HTERT RPE-1 (cell line): Measurements from ENCODE around the gene IQSEC1.

ENCODE experiments used
- in situ Hi-C: fragments of 300-500 bp; cut with MboI; formaldehyde crosslinking; loops from 4 replicates; pipeline ENCODE4 v1.14.3; 2020; ENCODE audit warnings: low sequenced_read_pairs

IQSEC1 gene

DNA sequence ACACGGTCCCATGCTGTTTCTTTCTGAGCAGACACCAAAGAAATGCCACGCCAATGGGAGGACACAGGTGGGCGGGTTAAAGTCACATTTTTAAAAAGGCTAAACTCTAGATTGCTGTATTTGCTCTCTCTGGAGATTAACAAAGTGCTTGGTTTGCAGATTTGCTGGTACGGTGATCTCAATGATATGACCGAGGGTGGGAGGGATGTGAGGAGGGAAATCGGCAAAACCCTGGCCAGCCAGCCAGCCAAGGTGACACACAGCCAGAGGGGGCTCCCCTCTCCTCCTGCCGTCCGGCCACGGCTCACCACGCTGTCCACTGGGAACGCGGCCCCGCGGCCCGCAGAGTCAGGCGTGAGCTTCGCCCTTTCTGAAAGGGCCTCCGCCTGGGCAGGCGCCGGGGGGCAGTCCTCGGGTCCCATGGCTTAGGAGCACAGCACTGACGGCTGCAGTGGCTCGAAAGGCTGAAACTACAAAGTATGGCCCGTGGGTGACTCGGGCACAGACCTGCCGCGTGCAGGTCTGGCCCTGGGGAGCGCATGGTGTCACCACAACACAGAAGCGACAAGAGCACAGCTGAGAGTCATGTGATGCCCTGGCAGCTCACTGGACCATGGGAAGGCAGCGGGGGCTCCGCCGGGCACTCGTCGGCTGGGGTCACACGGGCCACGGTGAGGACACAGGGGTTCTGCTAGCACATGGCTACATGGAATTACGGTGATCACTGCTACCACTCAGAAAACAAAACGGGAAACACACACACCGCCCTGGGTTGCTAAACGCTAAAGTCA is 174.1 kb downstream of the IQSEC1 start:
- in situ Hi-C loops = no loop called here

DNA sequence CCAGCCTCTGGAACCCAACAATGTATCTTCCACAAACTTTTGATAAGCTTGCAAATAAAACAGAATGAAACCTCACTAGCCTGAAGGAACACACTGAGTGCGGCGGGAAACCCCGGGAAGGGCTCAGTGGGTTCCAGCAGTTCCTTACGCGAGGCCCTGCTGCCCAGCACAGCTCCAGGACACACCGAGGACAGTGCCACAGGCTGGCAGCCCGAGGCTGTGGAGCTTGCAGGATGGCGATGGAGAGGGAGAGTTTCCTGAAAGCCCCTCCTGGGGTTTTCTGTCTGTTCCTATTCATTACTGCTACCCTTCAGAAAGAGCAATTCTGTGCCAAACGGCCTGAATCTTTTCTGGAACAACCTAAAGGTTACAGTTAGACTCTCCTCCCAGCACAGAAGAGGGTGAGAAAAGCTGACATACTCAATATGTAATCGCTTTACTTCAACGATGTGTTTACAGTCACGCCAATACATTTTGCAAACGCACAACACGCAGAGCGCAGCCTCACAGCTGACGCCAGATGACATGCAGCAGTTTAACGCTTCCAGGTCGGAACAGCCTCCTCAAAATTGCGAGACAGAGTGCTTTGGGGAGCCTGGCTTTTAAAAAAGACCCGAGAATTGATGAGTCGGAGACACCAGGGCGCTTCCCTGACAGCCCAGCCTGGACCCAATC is 174.8 kb downstream of the IQSEC1 start:
- in situ Hi-C loops = no loop called here

DNA sequence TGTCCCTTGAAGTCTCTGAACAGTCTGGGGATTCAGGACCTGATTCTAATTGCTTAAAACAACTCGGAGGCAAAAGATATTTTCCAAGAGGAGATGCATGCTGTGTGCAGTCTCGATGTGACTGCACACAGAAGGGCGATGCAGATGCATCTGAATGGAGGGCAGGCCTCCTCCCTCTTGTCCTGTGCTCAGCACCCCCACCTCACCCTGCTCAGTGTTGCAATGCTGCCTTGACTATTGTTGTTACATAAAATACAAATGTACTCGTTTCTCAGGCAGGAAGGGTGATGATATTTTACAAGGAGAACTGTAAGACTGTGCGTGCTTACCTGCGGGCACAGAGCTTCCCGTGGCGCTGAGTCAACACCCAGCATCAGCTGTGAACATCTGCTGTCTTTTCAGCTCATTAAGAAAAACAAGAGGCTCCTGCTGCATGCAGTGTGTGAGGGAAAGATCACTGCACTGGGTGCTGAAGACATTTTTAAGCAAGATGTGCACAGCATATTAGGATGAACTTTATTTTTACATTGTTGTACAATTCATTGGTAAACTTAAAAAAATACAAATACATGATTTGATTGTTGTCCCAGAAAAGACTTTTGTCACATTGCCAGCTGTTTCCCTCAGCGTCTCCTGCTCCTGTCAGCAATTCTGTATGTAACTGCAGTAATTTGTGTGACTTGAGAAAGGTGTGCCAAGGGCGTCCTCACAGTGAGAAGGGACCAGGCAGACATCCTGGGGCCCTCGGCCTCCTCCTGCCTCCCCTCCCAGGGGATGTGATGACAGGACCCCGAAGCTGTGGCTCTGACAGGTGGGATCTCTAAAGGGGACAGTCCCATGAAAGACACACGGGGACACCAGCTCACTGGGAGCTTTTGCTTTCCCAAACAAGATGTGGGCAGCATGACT is 175.6 kb downstream of the IQSEC1 start:
- in situ Hi-C loops = no loop called here

DNA sequence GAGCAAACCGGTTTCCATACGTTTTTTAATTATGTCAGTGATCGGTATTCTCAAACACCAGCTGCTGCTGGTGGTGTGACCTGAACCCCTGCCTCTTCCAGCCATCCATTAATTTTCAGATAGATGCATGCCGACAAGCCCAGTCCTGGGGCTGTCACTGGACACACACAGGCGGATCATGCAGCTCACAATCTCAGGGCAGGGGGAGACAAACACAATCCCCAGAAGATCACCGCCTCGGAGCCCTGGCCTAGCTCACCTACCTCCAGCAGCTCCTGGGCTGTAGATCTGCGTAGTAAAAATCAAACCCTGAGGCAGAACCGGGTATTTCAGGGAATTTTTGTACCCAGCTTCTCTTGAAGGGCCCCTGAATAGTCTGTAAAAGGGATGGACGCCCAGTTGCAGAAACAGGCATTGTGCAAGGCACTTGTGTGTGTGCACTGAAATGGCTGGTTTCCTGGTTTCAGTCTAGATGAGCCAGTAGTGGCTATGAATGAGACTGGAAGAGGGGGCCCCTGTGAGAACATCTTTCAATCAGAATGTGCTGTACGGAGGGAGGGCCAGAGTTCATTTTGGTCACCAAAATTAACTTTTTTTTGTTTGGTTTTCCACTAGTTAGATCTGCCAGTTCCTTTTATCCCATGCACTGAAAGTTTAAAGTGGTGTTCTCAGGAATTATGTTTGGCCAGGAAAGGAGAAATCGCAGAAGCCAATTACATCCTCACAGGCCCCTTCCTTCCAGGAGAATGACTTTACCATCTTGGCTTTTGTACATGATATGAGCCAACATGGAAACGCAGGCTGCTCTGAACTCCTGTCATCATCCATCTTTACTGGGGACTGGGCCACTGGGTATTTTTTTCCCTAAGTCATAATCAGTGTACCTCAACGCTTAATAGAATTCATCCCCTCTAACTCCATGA is 176.9 kb downstream of the IQSEC1 start:
- in situ Hi-C loops = no loop called here

DNA sequence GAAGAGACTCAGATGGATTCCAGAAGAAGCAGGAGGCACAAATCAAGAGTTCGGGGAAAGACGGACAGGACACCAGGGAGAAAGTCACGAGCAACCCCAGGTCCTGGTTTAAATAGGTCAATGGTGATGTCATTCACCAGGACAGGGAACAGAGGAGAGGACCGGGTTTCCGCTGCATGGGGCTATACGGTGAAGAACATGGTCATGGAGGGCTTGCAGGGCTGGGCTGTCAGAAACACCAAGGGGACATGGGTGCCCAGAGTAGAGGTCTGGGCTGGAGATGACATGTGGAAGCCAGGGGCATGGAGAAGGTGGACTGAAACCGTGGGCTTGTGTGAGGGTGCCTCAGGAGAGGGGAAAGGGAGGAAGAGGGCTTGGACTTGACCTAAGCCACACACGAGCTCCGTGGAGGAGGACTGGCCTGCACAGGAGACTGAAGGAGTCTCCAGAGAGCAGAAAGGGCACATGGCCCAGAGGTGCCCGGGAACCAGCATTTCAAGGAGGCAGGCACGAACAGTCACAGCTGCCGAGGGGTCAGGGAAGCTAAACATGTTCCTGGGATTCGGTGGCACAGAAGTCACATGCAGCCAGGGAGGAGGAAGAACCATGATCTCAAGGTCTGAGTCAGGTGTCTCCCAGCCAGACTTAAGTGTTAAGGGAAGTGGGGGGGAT is 177.7 kb downstream of the IQSEC1 start:
- in situ Hi-C loops = no loop called here

DNA sequence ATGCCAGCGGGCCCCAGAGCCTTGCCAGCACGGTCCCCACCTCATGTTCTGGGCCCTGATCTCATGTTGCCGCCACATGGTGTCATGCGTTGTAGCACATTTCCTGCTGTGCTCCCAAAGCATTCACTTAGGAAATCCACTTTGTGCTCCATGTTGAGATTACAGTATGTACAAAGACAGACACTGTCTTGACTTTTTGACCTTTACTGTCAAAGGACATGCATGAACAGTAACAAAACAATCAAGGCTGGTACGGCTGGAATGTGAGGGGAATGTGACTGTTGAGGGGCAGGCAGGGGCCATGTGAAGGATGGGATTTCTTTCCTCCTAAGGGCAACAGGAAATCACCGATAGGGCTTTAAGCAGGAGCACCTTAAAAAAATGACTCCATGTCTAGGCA is 178.6 kb downstream of the IQSEC1 start:
- in situ Hi-C loops = no loop called here

DNA sequence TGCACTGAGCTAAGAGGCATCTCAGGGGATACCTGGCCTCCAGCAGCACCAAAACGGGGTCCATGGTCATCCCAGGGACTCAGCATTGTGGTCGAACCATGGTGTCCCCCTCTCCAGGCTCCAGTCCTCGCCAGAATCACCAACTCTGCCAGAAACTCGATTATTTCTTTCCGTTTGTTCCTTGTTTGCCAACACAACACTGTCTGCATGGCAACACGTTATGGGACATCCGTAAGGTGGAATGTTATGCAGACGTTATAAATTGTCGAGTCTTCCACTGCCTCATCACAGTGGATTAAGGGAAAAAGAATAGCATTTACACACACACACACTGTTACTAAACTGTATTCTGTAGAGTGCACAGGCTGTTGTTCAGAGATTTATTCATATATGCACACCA is 179.4 kb downstream of the IQSEC1 start:
- in situ Hi-C loops = no loop called here

DNA sequence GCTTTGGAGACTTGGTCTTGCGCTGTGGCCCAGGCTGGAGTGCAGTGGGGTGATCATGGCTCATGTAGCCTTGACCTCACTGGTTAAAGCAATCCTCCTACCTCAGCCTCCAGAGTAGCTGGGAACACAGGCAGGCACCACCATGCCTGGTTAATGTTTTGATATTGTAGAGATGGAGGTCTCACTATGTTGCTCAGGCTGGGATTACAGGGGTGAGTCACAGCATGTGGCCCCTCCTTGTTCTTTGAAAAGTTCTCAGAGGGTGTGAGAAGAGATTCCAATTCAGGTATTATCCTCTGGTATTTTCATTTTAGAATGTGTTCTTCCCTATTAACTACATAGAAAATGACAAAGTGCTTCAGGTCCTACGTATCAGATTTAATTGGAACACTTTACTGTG is 180.0 kb downstream of the IQSEC1 start:
- in situ Hi-C loops = no loop called here

DNA sequence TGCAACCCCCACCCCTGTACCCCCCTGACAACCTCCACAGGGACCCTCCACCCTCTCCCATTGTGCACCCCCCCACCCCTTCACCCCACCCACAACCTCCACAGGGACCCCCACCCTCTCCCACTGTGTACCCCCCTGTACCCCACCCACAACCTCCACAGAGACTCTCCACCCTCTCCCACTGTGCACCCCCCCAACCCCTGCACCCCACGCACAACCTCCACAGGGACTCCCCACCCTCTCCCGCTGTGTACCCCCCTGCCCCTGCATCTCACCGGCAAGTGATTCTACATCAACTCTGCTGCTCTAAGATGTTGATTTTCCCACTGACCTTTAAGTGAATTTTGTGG is 180.4 kb downstream of the IQSEC1 start:
- in situ Hi-C loops = no loop called here

DNA sequence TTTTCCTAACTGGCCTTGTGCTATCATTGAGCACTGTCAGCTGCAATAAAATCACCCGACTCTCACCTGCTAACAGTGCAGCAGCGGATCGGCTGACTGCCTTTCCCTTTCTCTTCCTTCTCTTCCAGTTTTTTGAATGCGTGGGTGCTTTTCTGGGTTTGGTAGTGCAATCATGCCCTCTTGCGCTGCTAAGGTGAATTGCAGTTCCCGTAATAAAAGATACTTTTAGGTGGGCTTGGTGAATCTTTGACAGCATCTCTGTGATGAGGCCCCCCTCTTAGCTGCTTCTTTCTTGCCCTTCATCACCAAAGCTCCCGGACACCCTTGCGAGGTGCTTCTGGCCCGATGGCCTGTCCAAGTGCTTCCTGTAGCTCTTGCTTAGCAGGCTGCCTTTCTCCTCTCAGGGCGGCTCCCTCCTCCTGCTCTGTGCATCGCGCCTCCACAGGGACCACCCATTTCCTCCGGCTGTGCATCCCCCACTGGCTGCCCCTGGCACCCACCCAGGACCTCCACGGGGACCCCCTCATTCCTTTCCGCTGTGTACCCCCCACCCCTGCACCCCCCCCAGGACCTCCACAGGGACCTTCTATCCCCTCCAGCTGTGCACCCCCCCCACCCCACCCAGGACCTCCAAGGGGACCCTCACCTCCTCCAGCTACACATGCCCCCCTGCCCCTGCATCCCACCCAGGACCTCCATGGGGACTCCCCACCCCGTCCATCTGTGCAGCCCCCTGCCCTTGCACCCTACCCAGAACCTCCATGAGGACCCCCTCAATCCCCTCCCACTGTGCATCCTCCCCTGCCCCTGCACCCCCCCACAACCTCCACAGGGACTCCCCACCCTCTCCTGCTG is 181.0 kb downstream of the IQSEC1 start:
- in situ Hi-C loops = no loop called here

DNA sequence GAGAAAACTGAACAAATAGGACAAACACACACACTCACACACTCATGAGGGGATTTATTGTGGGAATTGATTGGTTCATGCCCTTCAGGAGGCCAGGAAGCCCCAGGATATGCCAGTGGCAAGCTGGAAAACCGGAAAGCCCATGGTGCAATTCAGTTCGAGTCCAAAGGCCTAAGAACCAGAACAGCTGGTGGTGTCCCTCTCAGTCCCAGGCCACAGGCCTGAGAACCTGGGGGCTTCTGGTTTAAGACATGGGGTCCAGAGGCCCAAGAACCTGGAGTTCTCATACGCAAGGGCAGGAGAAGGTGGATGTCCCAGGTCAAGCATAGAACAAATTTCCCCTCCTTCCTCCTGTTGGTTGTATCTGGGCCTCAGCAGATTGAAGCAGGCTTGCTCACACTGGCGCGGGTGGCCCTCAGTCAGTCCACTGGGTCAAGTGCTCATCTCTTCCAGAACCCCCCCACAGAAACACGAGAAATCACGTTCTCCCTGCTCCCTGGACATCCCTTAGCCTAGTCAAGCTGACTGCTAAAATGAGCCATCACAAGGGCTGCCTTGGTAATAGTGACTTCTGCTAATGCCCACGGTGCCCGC is 181.7 kb downstream of the IQSEC1 start:
- in situ Hi-C loops = no loop called here

DNA sequence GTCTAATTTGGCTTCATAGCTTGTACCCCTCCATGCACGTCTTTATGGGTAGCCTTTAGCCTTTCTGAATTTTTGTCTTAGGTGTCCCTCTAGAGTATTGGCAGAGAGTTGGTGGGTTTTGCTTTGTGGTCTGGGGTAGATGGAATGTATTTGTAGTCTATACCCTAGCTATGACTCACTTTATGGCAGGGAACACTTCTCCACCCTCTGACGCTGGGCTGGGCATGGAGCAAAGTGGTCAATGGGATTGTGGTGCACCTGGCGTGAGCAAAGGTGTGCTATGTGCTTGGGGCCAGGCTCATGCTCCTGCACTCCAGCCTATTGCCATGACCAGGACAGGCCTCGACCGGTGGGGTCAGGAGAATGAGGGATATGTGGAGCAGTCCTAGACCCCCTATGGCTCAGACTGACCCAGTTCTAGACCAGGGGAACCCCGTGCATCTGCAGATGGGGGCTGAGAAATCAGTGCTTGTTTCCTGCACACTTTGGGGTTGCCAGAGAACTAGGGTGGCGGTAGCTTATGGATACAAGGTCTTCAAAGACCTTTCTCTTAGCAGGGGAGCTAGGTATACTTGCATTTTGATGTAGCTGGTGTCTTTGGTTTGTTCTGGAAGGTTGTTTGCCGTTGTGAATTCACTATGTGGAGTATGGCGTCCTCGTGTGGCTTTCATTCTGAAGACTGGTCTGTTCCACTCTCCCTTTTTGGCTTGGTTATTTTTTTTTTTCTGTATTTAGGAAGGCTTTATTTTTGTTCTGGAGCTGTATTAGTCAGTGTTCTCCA is 182.4 kb downstream of the IQSEC1 start:
- in situ Hi-C loops = no loop called here

DNA sequence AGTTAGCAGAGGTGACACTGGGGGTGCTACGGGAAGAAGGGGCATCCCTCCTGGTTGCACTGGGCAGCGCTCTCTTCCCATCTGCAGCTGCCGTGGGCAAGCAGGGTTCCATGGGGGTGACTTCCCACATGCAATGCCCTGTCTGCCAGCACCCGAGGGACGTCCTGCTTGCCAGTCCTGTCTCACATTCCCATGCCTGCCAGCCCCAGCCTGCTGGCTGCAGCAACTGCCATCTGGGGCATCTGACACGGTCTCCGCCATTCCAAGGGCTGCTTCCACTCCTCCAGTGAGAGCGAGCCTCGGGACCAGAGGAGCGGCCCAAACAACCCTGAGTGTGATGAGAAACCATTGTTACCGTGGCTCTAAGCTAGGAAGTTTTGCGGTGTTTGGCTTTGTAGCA is 186.5 kb downstream of the IQSEC1 start:
- in situ Hi-C loops = no loop called here

DNA sequence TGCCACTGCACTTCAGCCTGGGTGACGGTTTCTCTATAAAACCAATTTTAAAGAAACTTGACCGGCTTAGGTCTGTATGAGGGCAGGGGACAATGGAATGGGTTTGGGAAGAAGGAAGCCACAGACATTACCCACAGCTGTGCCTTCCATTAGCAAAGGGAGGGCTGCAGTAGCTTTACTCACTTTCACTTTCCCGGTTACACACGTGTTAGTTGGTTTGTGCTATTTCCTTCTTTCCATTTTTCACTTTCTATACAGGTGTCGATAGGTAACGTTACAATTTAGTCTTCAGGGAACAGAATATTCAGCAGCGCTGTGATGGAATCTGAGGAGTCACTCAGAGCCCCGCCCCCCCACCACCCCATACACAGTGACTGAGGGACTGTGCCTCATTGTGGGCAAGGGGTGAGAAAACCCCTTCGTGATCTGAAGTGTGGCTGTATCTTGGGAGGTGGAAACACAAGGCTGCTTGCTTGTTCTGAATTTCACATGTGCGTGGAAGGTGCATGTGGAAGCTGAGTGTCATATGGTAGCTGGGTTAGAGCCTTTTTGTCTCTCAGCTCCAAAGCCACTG is 187.0 kb downstream of the IQSEC1 start:
- in situ Hi-C loops = no loop called here

DNA sequence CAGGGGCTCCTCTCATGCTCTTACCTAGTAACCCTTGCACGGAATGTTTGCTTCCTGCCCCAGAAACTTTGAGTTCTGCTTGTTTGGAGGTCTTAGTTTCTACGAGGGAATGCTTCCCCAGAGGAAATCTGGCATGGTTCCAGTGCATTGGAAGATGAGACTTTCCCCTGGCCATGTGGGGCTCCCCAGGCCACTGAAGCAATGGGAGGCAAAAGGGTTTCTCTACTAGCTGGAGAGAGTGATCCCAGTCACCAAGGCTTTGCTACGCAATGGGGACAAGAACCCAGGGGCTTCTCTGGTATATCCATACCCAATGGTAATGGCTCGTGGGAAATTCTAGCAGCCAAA is 187.7 kb downstream of the IQSEC1 start:
- in situ Hi-C loops = no loop called here

DNA sequence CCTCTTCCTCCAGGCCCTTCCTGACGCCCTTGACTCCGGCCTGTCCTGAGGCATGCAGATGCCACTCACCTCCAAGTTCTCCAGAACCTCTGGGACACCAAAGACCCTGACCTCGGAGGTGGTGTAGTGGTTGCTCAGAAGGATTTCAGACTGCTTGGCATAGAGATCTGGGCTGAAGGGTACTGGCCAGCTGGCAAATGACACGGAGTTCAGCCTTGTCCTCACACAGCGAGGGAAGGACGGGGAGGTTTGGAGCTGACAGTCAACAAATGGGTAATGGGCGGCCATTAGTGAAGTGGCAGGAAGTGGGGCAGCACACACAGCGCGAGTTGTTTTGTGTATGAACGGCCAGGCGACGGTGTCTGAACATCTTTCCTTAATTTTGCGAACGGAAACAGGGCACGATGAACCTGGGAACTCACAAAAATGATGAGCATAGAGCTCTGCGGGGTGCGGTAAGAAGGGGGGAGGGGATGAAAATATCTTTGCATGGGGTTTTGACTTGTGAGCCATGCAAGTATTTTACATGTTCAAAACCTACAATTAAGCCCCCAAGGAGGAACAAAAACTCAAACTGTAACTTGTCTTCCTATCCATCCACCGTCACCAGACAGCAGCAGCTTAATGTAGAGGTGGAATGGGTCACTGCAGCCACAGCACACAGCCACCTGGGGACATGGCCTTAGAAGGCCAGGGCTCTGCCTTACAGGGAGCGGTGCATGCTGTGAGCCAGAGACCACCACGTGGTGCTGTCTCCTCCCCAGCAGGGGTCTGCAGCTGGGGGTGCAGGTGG is 188.2 kb downstream of the IQSEC1 start:
- in situ Hi-C loops = no loop called here

DNA sequence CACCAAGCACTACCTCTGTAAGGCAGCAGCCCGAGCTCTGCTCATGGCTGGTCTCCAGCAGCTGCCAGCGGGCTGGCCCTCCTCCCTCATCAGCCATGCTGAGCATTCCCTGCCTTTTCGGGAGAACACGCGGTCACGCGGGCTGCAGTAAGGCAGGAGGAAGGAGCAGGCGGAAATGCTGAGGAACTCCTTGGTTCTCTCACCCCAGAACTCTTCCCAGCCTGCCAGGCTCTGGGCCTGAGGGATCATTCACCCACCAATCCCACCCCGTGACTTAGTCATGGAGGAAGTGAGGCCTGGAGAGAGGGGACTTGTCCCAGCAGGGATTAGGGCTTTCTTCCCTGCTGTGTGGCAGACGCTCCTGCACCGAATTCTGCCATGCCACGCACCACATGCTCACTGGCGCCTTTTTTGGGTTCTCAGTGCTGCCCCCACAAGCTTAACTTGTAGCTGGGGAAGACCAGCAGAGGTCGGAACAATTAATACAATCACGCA is 189.0 kb downstream of the IQSEC1 start:
- in situ Hi-C loops = no loop called here
